ENCODE measurements around the gene LCOR.

LCOR gene

DNA sequence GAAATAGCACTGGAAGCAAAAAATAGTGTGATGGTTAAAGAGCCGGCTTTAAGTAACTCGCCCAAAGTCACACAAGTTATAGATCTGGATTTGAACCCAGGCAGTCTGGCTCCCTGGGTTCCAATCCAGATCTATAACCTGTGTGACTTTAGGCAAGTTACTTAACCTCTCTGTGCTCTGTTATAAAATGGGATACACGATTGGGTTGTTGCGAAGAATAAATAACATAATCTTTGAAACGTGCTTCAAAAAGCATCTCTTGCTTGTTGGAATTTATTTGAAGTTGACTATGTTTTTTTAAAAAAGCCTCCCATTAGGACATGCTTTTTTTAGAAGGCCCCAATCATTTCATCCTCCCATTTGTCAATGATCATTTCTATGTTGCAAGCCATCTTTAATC, 3.5 kb upstream of the LCOR start:
- no peak overlapping the region for H3K4me3 ChIP-seq (ENCODE audit: low read depth in 1 of 2, low read length in 1 of 2)
- no peaks in the 10 kb centered on the region for H3K9me3 ChIP-seq

DNA sequence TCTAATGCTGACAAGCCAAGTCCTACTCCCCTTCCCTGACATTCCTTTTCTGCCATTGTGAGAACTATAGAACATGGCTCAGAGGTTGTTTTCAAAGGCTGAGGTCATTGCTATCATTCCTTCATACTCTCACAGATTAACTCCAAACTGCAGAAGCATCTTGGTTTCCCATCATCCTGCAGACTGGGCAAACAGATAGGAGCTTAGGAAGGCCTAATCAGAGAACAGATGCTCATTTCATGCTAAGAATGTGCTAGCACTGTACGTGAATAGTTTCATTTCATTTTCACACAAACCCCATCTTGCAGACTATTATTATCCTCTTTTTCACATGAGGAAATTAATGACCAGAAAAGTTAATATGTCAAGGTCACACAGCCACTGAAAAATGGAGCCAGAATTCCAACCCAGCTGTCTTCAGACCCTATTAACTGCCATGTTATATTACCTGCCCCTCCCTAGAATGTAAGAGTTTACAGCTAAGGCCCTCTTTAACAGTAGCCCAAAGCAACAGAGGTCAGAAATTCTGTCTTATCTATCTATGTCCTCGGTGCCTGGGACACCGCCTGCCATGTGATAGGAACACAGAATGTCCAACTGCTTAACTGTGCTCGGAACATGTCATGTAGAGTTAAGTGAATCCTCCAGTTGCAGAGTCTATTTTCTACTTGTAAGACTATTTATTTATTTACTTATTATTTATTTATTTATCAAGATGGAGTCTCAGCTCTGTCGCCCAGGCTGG, 2.9 kb upstream of the LCOR start:
- Histone ChIP-seq H3K36me3 (no peaks in the 10 kb centered on the region), H3K9me3 (no peaks in the 10 kb centered on the region), H3K4me1 (ENCODE audit: control insufficient read depth in 1 of 2, insufficient read depth in 1 of 2, low read depth in 1 of 2, low read length in 1 of 2) (peaks cover 25 to 32% of the 10 kb centered on the region in 2 experiments), H3K4me3 (ENCODE audit: low read depth in 1 of 2, low read length in 1 of 2) (no peak overlapping the region), H3K27ac (no peak overlapping the region), H3K27me3 (no peaks in the 10 kb centered on the region)
- TF ChIP-seq, protein P1, sequence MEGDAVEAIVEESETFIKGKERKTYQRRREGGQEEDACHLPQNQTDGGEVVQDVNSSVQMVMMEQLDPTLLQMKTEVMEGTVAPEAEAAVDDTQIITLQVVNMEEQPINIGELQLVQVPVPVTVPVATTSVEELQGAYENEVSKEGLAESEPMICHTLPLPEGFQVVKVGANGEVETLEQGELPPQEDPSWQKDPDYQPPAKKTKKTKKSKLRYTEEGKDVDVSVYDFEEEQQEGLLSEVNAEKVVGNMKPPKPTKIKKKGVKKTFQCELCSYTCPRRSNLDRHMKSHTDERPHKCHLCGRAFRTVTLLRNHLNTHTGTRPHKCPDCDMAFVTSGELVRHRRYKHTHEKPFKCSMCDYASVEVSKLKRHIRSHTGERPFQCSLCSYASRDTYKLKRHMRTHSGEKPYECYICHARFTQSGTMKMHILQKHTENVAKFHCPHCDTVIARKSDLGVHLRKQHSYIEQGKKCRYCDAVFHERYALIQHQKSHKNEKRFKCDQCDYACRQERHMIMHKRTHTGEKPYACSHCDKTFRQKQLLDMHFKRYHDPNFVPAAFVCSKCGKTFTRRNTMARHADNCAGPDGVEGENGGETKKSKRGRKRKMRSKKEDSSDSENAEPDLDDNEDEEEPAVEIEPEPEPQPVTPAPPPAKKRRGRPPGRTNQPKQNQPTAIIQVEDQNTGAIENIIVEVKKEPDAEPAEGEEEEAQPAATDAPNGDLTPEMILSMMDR (IDR thresholded peaks at IDR 0.05), result no peak

More for the DNA sequence above, 3.5 kb upstream of the LCOR start:
- H3K36me3 ChIP-seq, result no peaks in the 10 kb centered on the region
- TF ChIP-seq, protein P1 (IDR thresholded peaks at IDR 0.05), result no peak
- no peaks in the 10 kb centered on the region for H3K27me3 ChIP-seq
- H3K4me1 ChIP-seq (ENCODE audit: control insufficient read depth in 1 of 2, insufficient read depth in 1 of 2, low read depth in 1 of 2, low read length in 1 of 2), result peaks cover 19 to 26% of the 10 kb centered on the region in 2 experiments
- no peak overlapping the region for H3K27ac ChIP-seq

DNA sequence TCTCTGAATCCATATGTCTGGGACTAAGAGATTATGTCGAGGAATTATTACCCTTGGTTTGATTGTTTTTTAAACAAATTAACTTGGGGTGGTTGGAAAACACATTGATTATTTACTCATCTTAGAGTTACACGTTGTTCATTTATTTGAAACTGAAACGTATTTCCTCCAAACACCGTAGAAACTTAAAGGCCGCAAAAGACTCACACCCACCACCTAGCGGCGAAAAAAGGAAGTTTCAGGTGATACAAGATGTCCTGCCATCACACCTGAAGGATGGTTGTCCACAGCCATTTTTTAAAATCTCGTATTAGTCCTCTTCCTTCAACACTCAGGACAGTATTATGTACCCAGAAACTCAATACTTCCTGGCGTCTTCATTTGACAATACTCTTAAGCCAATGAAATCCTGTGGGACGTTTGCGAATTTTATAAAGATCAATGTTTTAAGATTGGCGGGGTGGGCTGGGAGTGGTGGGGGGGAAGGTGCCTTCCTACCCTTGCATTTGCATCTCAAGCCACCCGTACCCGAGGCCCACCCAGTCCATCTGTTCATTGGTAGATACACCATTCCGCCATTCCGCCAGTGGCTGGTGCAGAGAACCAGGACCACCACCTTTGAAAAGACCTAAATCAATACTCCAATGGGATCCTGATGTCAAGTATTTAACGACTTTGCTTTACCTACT, 1.4 kb upstream of the LCOR start:
- H3K27ac ChIP-seq, result peak overlapping the region; percentile 96
- no peaks in the 10 kb centered on the region for H3K27me3 ChIP-seq
- no peaks in the 10 kb centered on the region for H3K36me3 ChIP-seq
- peaks cover 34 to 43% of the 10 kb centered on the region in 2 experiments for H3K4me1 ChIP-seq (ENCODE audit: control insufficient read depth in 1 of 2, insufficient read depth in 1 of 2, low read depth in 1 of 2, low read length in 1 of 2)
- no peaks in the 10 kb centered on the region for H3K9me3 ChIP-seq
- H3K4me3 ChIP-seq (ENCODE audit: low read depth in 1 of 2, low read length in 1 of 2), result peak overlapping the region; percentile 19 to 84
- TF ChIP-seq, protein P1 (IDR thresholded peaks at IDR 0.05), result peak; percentile 87

DNA sequence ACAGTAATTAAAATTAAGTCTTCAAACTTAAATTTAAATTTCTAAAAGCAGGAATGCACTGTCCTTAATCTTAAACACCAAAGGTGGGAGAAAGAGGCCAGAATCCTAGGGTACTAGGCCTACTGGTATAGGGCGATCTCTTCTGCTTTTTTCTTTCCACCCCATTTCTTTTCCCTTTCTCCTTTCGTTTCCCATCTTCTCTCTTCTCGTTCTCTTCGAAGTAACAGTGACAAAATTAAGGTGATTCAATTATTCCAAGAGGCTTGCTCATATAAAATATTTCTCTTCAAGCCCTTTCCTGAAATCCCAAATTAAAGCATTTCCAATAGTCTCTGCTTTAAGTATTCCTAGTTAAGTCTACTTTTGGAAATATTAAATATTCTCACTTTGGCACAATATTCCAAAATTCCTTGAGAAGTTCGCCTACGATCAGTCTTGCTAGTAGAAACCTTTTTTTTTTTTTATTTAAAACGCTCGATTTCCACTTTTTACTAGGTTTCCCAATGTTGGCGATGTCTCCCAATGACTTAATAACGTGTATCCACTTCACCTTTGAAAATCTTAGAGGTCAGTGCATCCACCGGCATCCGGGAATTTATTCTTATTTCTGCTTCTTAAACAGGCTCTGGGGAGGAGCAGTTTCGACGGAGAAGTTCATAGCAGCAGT, 765 bp upstream of the LCOR start:
- TF ChIP-seq, protein P1 (IDR thresholded peaks at IDR 0.05), result peak; percentile 49

DNA sequence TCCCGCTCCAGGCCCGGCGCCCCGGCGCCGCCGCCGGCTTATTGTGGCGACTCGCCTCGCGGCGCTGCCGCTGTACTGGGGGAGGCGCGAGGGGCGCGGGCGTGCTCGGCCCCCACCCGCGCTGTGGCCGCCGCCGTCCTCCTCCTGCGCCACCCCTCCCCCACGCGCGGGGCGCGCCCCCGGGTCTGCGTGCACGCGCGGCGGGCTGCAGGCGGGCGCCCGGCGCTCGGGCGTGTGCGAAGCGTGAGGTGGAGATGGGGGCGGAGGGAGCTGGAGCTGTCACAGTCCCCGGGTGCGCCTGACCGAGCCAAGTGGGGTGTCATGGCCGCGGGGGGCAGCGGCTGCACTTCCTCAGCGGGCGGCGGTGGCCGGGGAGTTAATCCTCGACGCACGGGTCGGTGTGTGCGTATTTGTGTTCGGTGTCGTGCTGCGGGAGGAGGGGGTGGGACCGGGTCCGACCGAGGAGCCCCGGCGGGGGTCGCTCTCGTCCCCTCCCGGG, 672 bp downstream of the LCOR start:
- Histone ChIP-seq H3K4me1 (ENCODE audit: control insufficient read depth in 1 of 2, insufficient read depth in 1 of 2, low read depth in 1 of 2, low read length in 1 of 2) (peaks cover 47 to 53% of the 10 kb centered on the region in 2 experiments), H3K27me3 (no peaks in the 10 kb centered on the region), H3K27ac (peak overlapping the region; percentile 96), H3K9me3 (no peaks in the 10 kb centered on the region), H3K4me3 (ENCODE audit: low read depth in 1 of 2, low read length in 1 of 2) (peak overlapping the region; percentile 84 to 89), H3K36me3 (no peaks in the 10 kb centered on the region)
- TF ChIP-seq, protein P1 (IDR thresholded peaks at IDR 0.05), result no peak

More for the DNA sequence above, 765 bp upstream of the LCOR start:
- Histone ChIP-seq H3K4me3 (ENCODE audit: low read depth in 1 of 2, low read length in 1 of 2) (peak overlapping the region; percentile 84 to 89), H3K36me3 (no peaks in the 10 kb centered on the region), H3K9me3 (no peaks in the 10 kb centered on the region), H3K27ac (peak overlapping the region; percentile 96), H3K4me1 (ENCODE audit: control insufficient read depth in 1 of 2, insufficient read depth in 1 of 2, low read depth in 1 of 2, low read length in 1 of 2) (peaks cover 41 to 49% of the 10 kb centered on the region in 2 experiments), H3K27me3 (no peaks in the 10 kb centered on the region)
